H9 (cell line): ENCODE results near the gene FCAMR. TPM values are rescaled to one million over a fixed set of nuclear protein-coding genes. Genes with fewer than 3 reads are reported as not detected.

Experiments
- DNase-seq: peaks from one replicate; pipeline ENCODE4 v3.0.0-alpha.2; 2017
- H2AFZ ChIP-seq: one replicate; pipeline ENCODE4 v1.6.1; 2013; ENCODE audit warnings: mild to moderate bottlenecking, low read length, control low read depth, moderate library complexity
- H2AK5ac ChIP-seq: 2 replicates; pipeline ENCODE4 v1.6.1; 2013; ENCODE audit warnings: low read length, control low read depth, mixed read lengths; ENCODE audit not compliant: insufficient read length
- H2BK120ac ChIP-seq: one replicate; pipeline ENCODE4 v1.6.1; 2013; ENCODE audit warnings: low read depth, mild to moderate bottlenecking, low read length, control low read depth, inconsistent platforms; ENCODE audit not compliant: poor library complexity, severe bottlenecking
- H2BK12ac ChIP-seq: 2 replicates; pipeline ENCODE4 v1.6.1; 2013; ENCODE audit warnings: low read length, control low read depth, mixed read lengths, low read depth; ENCODE audit not compliant: insufficient read length
- H2BK15ac ChIP-seq: 2 replicates; pipeline ENCODE4 v1.6.1; 2013; ENCODE audit warnings: low read depth, low read length, control low read depth
- H2BK20ac ChIP-seq: one replicate; pipeline ENCODE4 v1.6.1; 2013; ENCODE audit warnings: low read depth, mild to moderate bottlenecking, low read length, control low read depth, inconsistent platforms; ENCODE audit not compliant: poor library complexity, severe bottlenecking
- H2BK5ac ChIP-seq: 2 replicates; pipeline ENCODE4 v1.6.1; 2013; ENCODE audit warnings: low read length, control low read depth, mixed read lengths; ENCODE audit not compliant: insufficient read length
- H3K14ac ChIP-seq: 2 replicates; pipeline ENCODE4 v1.6.1; 2013; ENCODE audit warnings: low read length, control low read depth; ENCODE audit not compliant: insufficient read depth
- H3K18ac ChIP-seq: 2 replicates; pipeline ENCODE4 v1.6.1; 2013; ENCODE audit warnings: low read depth, mild to moderate bottlenecking, mixed read lengths, low read length, control low read depth; ENCODE audit not compliant: insufficient read length
- H3K23ac ChIP-seq: 2 replicates; pipeline ENCODE4 v1.6.1; 2013; ENCODE audit warnings: low read length, control low read depth, mixed read lengths, low read depth; ENCODE audit not compliant: insufficient read length
- H3K23me2 ChIP-seq: 2 replicates; pipeline ENCODE4 v1.6.1; 2013; ENCODE audit warnings: low read depth, mild to moderate bottlenecking, mixed read lengths, low read length, control low read depth; ENCODE audit not compliant: insufficient read length, poor library complexity, severe bottlenecking
- H3K27ac ChIP-seq: 2 replicates; pipeline ENCODE4 v1.5.1; 2013; ENCODE audit warnings: low read length, control low read depth, mixed read lengths, low read depth; ENCODE audit not compliant: insufficient read length
- H3K27me3 ChIP-seq: 2 replicates; pipeline ENCODE4 v1.6.1; 2013; ENCODE audit warnings: low read length, control low read depth, inconsistent platforms; ENCODE audit not compliant: insufficient read depth
- H3K4ac ChIP-seq: 2 replicates; pipeline ENCODE4 v1.6.1; 2013; ENCODE audit warnings: low read depth, mild to moderate bottlenecking, control low read depth, inconsistent platforms, low read length, moderate library complexity
- H3K4me1 ChIP-seq: 2 replicates; pipeline ENCODE4 v1.6.1; 2013; ENCODE audit warnings: low read length, control low read depth, inconsistent platforms; ENCODE audit not compliant: insufficient read depth
- H3K4me2 ChIP-seq: 2 replicates; pipeline ENCODE4 v1.6.1; 2013; ENCODE audit warnings: low read length, control low read depth, mixed read lengths; ENCODE audit not compliant: insufficient read length, insufficient read depth
- H3K56ac ChIP-seq: 2 replicates; pipeline ENCODE4 v1.6.1; 2013; ENCODE audit warnings: low read depth, mild to moderate bottlenecking, mixed read lengths, low read length, control low read depth; ENCODE audit not compliant: insufficient read length
- H3K79me1 ChIP-seq: 2 replicates; pipeline ENCODE4 v1.6.1; 2013; ENCODE audit warnings: low read depth, mild to moderate bottlenecking, moderate library complexity, low read length, control low read depth, inconsistent platforms; ENCODE audit not compliant: insufficient read depth, poor library complexity, severe bottlenecking
- H3K79me2 ChIP-seq: 2 replicates; pipeline ENCODE4 v1.6.1; 2013; ENCODE audit warnings: low read length, control low read depth, inconsistent platforms; ENCODE audit not compliant: insufficient read depth
- H3K9ac ChIP-seq: 2 replicates; pipeline ENCODE4 v1.6.1; 2013; ENCODE audit warnings: low read length, control low read depth, mixed read lengths; ENCODE audit not compliant: insufficient read length; ENCODE audit errors: extremely low read depth
- H3K9me3 ChIP-seq: one replicate; pipeline ENCODE4 v1.6.1; 2013; ENCODE audit warnings: low read depth, low read length, inconsistent platforms; ENCODE audit not compliant: control insufficient read depth
- H3T11ph ChIP-seq: one replicate; pipeline ENCODE4 v1.6.1; 2013; ENCODE audit warnings: mild to moderate bottlenecking, low read length, control low read depth, inconsistent platforms
- H4K20me1 ChIP-seq: one replicate; pipeline ENCODE4 v1.6.1; 2013; ENCODE audit not compliant: control insufficient read depth, insufficient read length, insufficient read depth
- H4K5ac ChIP-seq: 2 replicates; pipeline ENCODE4 v1.6.1; 2013; ENCODE audit warnings: low read depth, mild to moderate bottlenecking, mixed read lengths, low read length, control low read depth; ENCODE audit not compliant: insufficient read length
- H4K8ac ChIP-seq: replicated peaks from 2 replicates; pipeline ENCODE4 v1.6.1; 2013; ENCODE audit warnings: low read length, control low read depth, mixed read lengths, low read depth; ENCODE audit not compliant: insufficient read length
- H4K91ac ChIP-seq: 2 replicates; pipeline ENCODE4 v1.6.1; 2013; ENCODE audit warnings: low read depth, mild to moderate bottlenecking, moderate library complexity, mixed read lengths, low read length, control low read depth; ENCODE audit not compliant: insufficient read length
- H3K27ac Mint-ChIP-seq, 3 experiments: 2 replicates in 2 of 3; 3 replicates in 1 of 3; pipeline ENCODE4 v1.8.0; 2020 to 2021; ENCODE audit warnings: mixed read lengths in 3 of 3, mild to moderate bottlenecking in 1 of 3, moderate library complexity in 1 of 3
- H3K27me3 Mint-ChIP-seq: 2 replicates; pipeline ENCODE4 v1.8.0; 2021; ENCODE audit warnings: low read depth, mild to moderate bottlenecking, moderate library complexity, mixed read lengths
- H3K36me3 Mint-ChIP-seq, 3 experiments: 2 replicates in 2 of 3; 3 replicates in 1 of 3; pipeline ENCODE4 v1.8.0; 2020 to 2021; ENCODE audit warnings: low read depth in 3 of 3, mixed read lengths in 3 of 3; ENCODE audit not compliant: insufficient read depth in 1 of 3
- H3K4me1 Mint-ChIP-seq, 2 experiments: 2 replicates each; pipeline ENCODE4 v1.8.0; 2020; ENCODE audit warnings: mixed read lengths in 2 of 2
- H3K4me3 Mint-ChIP-seq, 2 experiments: 2 replicates in 1 of 2; 3 replicates in 1 of 2; pipeline ENCODE4 v1.8.0; 2020 to 2021; ENCODE audit warnings: mild to moderate bottlenecking in 2 of 2, mixed read lengths in 2 of 2, moderate library complexity in 1 of 2
- H3K9me3 Mint-ChIP-seq, 2 experiments: 2 replicates in 1 of 2; 3 replicates in 1 of 2; pipeline ENCODE4 v1.8.0; 2020; ENCODE audit warnings: mild to moderate bottlenecking in 2 of 2, mixed read lengths in 2 of 2, moderate library complexity in 1 of 2
- CTCF ChIP-seq: fragments of 200-600 bp; sonication (generic); conservative IDR thresholded peaks from 3 replicates; pipeline ENCODE4 v1.8.0; 2021; ENCODE audit warnings: antibody characterized with exemption, mild to moderate bottlenecking
- WGBS: extraction: QIAGEN DNeasy Blood & Tissue Kit; methylation state at CpG from one replicate; pipeline ENCODE4 v1.1.7; 2013; ENCODE audit warnings: missing lambda C conversion rate, low lambda C conversion rate, mixed read lengths; ENCODE audit not compliant: insufficient read length; ENCODE audit errors: extremely low coverage; 5-methylcytosine and 5-hydroxymethylcytosine counted together
- total RNA-seq: library from RNA; stranded (reverse); gene quantifications from 2 replicates; pipeline ENCODE4 v1.2.1, GENCODE V29; 2021

FCAMR gene
- total RNA-seq, 1 experiment from 2014 or later: not detected

DNA sequence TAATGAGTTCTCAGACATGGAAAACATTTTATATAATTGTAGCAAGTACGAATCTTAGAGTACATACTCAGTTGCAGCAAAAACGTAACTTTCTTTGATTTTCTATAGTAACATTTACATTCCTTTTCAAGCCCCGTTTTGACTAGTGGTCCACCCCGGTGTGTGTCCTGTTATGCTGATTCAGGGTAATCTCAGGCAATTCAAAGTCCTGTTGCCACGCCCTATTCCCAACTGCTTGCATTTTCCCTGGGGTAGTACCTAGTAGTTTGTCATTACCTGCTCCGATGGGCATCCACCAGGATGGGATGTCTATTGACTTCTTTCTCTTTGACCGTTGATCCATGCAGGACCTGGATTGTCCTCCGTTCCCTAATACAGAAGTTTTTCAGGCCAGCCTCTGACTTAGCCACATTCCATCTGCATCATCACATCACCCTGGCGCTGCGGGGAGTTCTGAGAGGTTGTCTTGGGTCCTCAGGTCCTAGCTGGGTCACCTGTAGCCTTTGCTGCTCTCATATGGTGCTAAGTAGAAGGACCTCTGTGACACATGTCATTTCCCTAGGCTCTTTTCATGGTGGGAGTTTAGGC is 15.0 kb upstream of the FCAMR start:
- H2BK15ac ChIP-seq: no peak overlapping the region
- WGBS: no CpG with 5 or more reads among the region's 10 CpGs
- H3K56ac ChIP-seq: no peak overlapping the region
- H3K4me1 ChIP-seq: peaks cover 7% of the 10 kb centered on the region; the same call in 1 of the 2 replicates
- Mint-ChIP-seq H3K4me3 (no peak overlapping the region), H3K27me3 (peaks cover 47% of the 10 kb centered on the region), H3K9me3 (0 out of 5 replicates have a peak, but pooled peaks cover 0 to 2% of the 10 kb centered on the region in 2 experiments), H3K27ac (no peak overlapping the region), H3K4me1 (peaks cover 34 to 49% of the 10 kb centered on the region in 2 experiments), H3K36me3 (no peaks in the 10 kb centered on the region)
- no peak overlapping the region for H4K91ac ChIP-seq
- no peaks in the 10 kb centered on the region for H3K79me2 ChIP-seq
- H2BK120ac ChIP-seq: no peak overlapping the region
- H3K23me2 ChIP-seq: no peaks in the 10 kb centered on the region
- H4K5ac ChIP-seq: no peak overlapping the region
- no peaks in the 10 kb centered on the region for H4K20me1 ChIP-seq
- no peak overlapping the region for H3K18ac ChIP-seq
- peak; percentile 54 for DNase-seq
- H3K4ac ChIP-seq: no peak overlapping the region
- no peak overlapping the region for H3K27ac ChIP-seq
- H3K4me2 ChIP-seq: peak overlapping the region; percentile 23
- no peaks in the 10 kb centered on the region for H3K9me3 ChIP-seq
- H2AFZ ChIP-seq: no peak overlapping the region
- H2BK20ac ChIP-seq: no peak overlapping the region
- no peak overlapping the region for H2AK5ac ChIP-seq
- no peak for TF ChIP-seq CTCF
- H2BK5ac ChIP-seq: no peak overlapping the region
- H3T11ph ChIP-seq: no peak overlapping the region
- H3K79me1 ChIP-seq: no peaks in the 10 kb centered on the region
- H2BK12ac ChIP-seq: no peak overlapping the region
- no peak overlapping the region for H3K9ac ChIP-seq
- H3K14ac ChIP-seq: no peak overlapping the region
- no peaks in the 10 kb centered on the region; the same call in 1 of the 2 replicates for H3K27me3 ChIP-seq
- H4K8ac ChIP-seq: no peak overlapping the region
- H3K23ac ChIP-seq: no peak overlapping the region
